ENCODE measurements around the gene XPNPEP2.

GRCh38 chrX:129705377-129705925, 33.3 kb upstream of the XPNPEP2 start:
- TF ChIP-seq POLR2AphosphoS5 (IDR thresholded peaks at IDR 0.05), result no peak
- TF ChIP-seq, protein P1, sequence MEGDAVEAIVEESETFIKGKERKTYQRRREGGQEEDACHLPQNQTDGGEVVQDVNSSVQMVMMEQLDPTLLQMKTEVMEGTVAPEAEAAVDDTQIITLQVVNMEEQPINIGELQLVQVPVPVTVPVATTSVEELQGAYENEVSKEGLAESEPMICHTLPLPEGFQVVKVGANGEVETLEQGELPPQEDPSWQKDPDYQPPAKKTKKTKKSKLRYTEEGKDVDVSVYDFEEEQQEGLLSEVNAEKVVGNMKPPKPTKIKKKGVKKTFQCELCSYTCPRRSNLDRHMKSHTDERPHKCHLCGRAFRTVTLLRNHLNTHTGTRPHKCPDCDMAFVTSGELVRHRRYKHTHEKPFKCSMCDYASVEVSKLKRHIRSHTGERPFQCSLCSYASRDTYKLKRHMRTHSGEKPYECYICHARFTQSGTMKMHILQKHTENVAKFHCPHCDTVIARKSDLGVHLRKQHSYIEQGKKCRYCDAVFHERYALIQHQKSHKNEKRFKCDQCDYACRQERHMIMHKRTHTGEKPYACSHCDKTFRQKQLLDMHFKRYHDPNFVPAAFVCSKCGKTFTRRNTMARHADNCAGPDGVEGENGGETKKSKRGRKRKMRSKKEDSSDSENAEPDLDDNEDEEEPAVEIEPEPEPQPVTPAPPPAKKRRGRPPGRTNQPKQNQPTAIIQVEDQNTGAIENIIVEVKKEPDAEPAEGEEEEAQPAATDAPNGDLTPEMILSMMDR (IDR thresholded peaks at IDR 0.05), result no peak
- TF ChIP-seq POLR2A (IDR thresholded peaks at IDR 0.05), result no peak

Measured in breast epithelium (tissue), 3 donors.